Uterus (tissue), 2 donors: ENCODE results near the gene TMEM229A.

Experiments
- POLR2A ChIP-seq, 2 donors: fragments of 450-650 bp; IDR thresholded peaks; one replicate each; pipeline ENCODE4 v1.6.1; 2016; ENCODE audit warnings: antibody characterized with exemption in 2 of 2, mild to moderate bottlenecking in 1 of 2, moderate library complexity in 1 of 2
- TF ChIP-seq, protein P1 (sequence below), 4 experiments: fragments of 200-600 bp in 2 of 4; fragments of 450-650 bp in 2 of 4; sonication (generic) in 2 of 4; IDR thresholded peaks; one replicate each; pipeline ENCODE4 v1.5.1; 2016 to 2019; ENCODE audit warnings: antibody characterized with exemption in 4 of 4, mild to moderate bottlenecking in 2 of 4, moderate library complexity in 1 of 4

DNA sequence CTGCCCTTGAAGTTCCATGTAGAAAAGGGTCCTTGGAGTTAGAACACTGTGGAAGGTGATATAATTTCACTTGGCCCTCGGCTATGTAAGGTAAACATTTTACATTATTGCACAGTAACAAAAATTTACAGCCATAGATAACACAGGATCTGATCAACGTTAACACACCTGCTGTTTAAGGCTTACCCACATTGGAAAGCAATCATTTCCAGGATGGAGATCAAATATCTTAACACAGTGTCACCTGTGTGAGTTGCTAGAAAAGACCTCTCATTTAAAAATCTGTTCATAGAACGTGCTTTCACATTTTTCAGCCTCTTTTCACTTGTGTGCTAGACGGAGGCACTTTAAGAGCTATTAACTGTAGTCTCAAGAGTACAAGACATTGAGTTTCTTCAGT lies 1.9 kb downstream of the TMEM229A start:
- no peak for TF ChIP-seq POLR2A (IDR thresholded peaks at IDR 0.05)
- TF ChIP-seq, protein P1, sequence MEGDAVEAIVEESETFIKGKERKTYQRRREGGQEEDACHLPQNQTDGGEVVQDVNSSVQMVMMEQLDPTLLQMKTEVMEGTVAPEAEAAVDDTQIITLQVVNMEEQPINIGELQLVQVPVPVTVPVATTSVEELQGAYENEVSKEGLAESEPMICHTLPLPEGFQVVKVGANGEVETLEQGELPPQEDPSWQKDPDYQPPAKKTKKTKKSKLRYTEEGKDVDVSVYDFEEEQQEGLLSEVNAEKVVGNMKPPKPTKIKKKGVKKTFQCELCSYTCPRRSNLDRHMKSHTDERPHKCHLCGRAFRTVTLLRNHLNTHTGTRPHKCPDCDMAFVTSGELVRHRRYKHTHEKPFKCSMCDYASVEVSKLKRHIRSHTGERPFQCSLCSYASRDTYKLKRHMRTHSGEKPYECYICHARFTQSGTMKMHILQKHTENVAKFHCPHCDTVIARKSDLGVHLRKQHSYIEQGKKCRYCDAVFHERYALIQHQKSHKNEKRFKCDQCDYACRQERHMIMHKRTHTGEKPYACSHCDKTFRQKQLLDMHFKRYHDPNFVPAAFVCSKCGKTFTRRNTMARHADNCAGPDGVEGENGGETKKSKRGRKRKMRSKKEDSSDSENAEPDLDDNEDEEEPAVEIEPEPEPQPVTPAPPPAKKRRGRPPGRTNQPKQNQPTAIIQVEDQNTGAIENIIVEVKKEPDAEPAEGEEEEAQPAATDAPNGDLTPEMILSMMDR (IDR thresholded peaks at IDR 0.05) = no peak
